HT-29 (cell line): ENCODE results near the gene SYNE3. TPM values are rescaled to one million over a fixed set of nuclear protein-coding genes. Genes with fewer than 3 reads are reported as not detected.
"Not testable (repeated sequence)": the region's sequence is repeated elsewhere in the genome, so short reads cannot be mapped to it uniquely, and the experiment has no call there.

Source experiments
- DNase-seq: peaks from one replicate; pipeline ENCODE4 v3.0.0-alpha.2; 2015; ENCODE audit warnings: low spot score
- total RNA-seq: library from RNA; depleted of rRNA; stranded (reverse); fragments of >200 nt; shearing (Covaris generic); gene quantifications from 2 replicates; pipeline ENCODE4 v1.2.3, GENCODE V29; 2014

Gene SYNE3
- total RNA-seq, 1 experiment from 2014 or later = not detected

- DNase-seq = peak; percentile 57
These were observed 7.5 kb upstream of the SYNE3 start for GRCh38 chr14:95523815-95524448.

DNA sequence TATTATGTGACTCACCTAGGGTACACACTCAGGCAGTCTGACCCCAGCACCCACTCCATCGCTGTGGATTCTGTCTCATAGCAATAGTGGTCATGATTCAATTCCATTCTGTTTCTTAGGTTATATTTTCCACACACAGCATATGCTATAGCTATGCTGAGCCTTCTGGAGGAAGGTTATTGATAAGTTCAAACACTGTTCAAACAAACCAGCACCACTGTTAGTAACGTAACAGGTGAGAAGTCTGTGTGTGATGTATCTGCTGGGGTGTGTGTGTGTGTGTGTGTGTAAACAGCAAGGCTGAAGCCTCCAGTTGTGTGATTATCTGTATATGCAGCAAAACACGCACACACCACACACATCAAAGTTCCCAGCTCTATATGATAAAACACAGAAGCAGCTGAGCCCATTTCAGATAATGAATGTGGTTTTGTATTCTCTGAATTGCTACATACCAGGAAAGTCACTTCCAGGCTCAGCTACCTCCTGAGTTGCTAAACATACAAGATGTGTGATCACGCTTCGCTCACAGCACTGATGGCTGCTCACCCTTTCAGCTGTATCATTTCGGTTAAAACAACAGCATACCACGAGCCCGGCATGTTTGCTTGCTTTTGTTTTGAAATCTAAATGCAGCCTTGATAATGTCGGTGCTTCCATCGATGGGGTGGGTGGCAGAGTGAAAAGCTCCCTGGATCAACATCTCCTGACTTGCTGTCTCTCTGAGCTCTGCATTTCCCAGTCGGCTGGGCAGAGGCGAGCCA, 6.8 kb upstream of the SYNE3 start:
- no peak for DNase-seq

DNA sequence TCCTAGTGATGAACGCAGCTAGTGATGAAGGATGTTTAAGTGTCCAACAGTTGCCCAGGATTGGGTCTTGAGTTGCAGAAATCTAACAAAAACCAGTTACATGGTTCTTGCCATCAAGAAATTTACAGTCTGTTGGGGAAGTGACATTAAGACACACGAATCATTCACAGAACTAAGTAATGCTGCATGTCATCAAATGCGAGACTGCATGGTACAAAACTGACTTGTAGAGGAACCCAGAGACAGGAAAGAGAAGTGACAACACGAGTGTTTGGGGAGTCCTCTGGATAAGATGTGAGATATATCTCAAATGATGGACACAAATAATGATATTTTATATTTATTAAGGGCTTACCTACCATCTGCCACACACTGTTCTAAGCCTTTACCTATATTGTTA, 6.1 kb upstream of the SYNE3 start:
- DNase-seq = no peak

DNA sequence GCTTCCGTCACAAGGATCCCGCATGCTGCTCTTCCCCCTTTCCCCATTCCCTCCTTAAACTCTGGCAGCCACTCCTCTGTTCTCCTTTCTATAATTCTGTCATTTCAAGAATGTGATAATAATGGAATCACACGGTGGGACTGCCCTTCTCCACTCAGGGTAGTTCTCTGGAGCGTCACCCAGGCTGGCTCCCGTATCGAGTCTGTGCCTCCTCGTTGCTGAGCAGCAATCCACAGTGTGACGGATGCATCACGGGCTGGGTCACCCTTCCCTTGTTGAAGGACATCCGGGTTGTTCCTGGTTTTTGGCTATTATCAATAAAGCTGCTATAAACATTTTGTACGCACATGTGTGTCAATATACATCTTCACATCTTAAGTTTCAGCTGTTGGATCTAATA, 5.7 kb upstream of the SYNE3 start:
- no peak for DNase-seq

DNA sequence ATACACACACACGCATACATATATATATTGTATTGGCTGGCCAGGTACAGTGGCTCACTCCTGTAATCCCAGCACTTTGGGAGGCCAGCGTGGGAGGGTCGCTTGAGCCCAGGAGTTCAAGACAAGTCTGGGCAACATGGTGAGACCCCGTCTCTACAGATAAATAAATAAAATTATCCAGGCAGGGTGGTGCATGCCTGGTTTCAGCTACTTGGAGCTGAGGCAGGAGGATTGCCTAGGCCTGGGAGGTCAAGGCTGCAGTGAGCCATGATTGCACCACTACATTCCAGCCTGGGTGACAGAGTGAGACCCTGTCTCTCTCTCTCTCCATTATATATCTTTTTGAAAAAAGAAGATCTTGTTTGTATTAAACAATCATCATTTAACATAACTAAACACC, 4.6 kb upstream of the SYNE3 start:
- no peak for DNase-seq

GRCh38 chr14:95520346-95520745, 3.9 kb upstream of the SYNE3 start:
- no peak for DNase-seq

DNA sequence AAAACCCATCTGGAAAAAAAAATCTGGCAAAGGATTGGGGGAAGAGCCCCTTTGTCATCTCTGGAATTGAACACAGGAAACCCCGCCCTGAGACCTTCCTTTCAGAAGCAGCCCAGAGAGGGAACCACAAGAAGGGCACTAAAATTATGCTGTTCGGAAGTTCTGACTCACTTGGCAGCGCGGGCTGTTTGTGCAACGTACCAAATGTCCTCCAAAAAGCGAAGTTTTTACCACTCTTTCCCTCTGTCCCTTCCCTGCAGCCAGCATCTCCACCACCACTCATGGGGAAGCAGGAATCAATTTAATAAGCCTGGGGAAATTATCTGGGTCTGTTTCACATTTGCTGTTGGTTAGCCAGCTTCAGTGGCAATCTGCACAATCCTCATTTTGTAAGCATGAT, 3.2 kb upstream of the SYNE3 start:
- DNase-seq = no peak

- DNase-seq = no peak
These were observed 1.7 kb upstream of the SYNE3 start for GRCh38 chr14:95518045-95518751.

DNA sequence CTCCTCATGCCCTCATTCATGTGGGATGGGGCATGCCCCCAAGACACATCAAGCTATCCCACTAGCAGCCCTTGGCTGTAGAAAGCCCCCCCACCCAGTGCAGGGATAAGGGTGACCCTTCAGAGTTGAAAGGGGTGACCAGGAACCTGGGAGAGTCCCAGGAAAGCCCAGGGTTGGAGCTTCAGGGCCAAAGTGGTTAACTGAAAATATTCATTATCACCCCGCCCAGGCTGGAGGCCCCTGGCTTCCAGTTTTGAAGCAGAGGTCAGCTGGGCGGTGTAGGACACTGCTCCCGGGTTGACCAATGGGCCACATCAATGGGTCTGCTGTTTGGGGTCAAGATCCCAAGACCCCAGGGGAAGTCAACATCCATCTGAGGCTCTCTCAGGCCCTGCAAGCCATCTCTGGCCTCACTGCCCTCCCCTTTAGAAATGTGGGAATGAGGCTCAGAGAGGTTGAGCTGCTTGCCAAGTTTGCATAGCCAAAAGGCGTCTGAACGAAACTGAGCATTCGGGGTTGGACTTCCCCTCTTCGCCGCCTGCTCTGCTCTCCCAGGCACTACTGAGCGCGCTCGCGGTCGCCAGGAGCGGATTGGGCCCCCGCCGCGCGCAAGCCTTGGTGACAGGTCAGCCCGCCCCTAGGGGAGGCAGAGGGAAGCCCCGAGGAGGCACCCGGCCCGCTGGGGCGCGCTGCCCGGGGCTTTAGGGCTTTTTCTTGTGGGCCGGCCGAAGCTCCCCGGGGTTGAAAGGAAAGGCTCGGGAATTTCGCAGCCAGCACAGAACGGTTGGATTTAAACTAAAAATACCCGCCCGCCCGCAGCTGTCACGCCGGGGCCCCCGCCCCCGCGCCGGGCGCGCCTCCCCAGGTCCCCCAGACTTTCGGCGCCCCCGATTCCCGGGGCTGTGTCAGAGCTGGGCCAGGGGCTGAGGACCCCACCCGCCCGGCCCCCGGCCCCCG, 576 bp downstream of the SYNE3 start:
- DNase-seq = no peak

GRCh38 chr14:95515080-95515489, 1.4 kb downstream of the SYNE3 start:
- no peak for DNase-seq

DNA sequence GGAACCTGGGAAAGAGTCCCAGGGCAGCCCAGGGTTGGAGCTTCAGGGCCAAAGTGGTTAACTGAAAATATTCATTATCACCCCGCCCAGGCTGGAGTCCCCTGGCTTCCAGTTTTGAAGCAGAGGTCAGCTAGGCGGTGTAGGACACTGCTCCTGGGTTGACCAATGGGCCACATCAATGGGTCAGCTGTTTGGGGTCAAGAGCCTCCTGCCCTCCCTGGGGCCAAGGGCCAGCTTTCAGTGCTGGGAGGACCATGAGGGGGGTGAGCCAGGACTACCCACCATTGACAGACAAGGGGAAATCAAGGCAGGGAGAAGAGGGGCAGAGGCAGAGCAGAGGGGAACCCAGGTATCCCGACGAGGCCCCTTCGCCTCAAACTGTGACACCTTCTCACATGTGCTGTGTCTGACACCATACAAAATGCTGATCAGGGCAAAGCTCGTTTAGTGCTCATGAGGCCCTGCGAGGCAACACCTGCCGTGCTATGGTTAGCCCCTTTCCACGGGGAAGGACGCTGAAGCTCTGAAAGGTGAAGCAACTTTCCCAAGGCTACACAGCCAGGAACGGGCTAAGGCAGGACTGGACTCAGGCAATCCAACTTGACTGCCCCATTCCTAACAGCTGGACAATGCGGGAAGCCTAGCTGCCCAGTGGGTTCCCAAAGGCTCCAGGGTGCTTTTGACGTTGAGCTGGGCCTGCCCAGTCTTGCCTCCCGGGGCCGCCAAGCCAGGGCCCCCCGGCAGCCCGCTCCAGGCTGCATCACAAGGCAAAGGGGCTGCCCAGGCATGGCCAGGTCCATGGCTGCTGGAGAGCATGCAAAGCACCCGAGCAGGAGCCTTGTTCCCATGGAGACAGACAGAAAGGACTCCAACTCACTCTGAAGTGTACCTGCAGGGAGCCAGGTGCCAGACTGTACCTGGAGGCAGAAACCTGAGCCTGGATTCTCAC, 2.0 kb downstream of the SYNE3 start:
- DNase-seq = no peak

DNA sequence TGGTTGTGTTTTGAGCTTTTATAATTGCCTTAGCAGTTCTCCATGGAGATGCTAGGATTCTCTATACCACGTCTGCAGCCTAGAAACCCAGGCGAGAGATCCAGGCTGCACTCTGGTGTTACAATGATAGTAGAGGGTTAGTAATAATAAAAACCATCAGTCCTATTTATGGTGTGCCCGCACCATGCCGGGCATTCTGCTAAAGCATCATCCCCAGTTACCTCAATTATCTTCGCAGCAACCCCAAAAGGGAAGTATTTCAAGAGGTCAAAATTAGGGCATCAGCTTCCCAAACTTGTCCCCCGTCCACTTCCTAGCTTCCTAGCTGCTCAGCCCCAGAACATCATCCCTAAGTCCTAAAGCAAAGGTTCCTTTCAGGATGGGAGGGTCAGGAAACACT, 3.2 kb downstream of the SYNE3 start:
- DNase-seq = no peak

GRCh38 chr14:95511687-95512086, 4.8 kb downstream of the SYNE3 start:
- DNase-seq = no peak

DNA sequence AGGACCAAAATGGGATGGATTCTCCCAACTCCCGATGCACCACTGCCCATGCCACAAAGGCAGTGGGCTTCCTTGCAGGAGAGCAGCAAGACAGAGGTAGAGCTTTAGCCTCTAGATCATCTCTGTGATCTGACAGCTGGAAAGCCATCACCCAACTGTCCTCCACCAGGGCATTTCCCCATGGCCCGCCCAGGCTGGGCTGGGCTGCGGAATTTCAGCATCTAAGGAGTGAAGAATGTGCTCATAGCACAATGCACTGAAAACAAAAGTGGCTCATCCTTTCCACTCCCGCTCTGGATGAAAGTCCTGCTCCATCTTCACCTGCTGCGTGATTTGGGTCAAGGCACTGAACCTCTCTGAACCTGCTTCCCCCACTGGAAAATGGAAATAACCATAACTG, 5.6 kb downstream of the SYNE3 start:
- DNase-seq = no peak

DNA sequence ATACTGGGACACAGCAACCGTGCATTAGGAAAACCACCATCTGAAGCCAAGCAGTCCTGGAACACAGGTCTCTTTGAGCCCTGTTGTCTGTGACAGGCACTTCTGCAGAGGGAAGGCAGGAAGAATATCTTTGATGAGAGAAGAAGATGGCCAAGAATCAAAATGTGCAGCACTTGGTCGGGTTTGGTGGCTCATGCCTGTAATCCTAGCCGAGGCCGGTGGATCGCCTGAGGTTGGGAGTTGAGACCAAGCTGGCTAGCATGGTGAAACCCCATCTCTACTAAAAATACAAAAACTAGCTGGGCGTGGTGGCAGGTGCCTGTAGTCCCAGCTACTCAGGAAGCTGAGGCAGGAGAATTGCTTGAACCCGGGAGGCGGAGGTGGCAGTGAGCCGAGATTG, 6.1 kb downstream of the SYNE3 start:
- DNase-seq = not testable (repeated sequence)

DNA sequence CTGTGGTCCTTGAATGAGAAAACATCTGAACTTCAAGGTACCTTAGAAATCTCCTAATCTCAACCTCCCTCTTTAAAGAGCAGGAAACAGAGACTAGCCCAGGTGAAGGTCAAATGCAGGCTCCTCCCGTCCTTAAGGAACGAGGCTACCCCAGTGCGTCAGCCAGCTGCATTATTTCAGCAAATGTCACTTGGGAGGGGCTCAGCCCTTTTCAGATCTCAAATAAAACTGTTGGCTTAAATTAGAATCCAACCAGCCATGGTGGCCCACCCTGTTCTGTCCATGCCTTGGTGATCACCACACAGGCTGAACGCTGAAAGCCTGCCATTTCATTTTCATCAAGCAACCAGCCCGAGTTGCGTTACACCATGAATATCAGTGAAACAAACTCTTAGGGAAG, 7.0 kb downstream of the SYNE3 start:
- DNase-seq = no peak

DNA sequence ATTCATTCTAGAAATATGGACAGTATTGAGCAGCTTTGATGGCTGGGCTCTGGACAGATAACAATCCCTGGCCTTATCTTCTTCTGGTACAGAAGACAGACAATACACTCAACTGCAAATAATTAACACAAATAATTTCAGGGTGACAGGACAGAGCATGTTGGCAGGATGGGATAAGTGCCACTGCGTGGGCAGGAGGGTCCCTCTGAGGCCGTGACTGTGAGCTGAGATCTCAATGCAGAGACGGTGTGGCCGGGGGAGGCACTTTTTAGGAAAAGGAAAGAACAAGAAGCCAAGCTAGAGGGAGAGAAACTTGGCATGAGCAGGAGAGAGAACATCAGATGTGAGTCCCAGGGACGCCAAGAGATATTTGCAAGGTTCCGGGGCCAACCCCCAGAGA, 8.1 kb downstream of the SYNE3 start:
- no peak for DNase-seq

DNA sequence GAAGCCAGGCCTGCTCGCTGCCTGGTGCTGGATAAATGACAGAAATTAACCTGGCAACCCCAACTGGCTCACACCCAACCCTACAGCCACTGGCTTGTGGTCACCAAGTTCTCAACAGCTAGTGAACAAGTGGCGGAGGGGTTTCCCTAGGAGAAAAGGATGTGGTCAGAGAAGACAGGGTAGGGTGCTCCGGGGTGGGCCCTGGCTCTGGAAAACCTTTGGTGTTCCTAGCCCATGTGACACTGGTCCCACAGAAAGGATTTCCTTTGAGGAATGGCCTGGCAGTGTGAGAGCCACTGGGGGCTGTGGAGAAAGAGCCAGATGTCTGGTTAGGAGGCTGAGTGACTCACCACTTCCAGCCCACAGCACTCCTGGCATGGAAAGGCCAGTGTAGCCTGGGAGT, 8.7 kb downstream of the SYNE3 start:
- DNase-seq = no peak

DNA sequence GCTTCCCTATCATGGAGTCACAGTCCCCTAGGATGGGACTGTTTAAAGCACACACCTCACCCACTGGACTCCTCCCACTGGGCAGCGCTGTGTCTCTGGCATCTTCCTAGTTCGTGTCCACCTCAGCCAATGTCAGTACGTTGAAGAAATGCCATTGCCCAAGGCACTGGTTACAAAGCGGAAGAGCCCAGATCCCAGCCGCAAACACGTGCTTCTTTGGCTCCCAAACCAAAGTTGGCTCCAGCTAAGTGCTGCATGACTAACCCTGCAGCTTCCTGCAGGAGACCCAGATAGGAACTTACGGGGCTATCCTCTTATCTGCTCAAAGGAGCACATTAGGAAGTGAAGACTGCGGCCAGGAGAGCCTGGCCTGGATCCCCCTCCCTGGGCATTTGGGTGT, 9.3 kb downstream of the SYNE3 start:
- DNase-seq = no peak

GRCh38 chr14:95505030-95505589, 11.3 kb downstream of the SYNE3 start:
- DNase-seq = no peak
